GM18508 (cell line): ENCODE measurements around the gene ALOXE3.
"Not testable (repeated sequence)": the region's sequence is repeated elsewhere in the genome, so short reads cannot be mapped to it uniquely, and the experiment has no call there.

ENCODE experiments used
- ATAC-seq: cut with Tn5 transposase; IDR thresholded peaks from one replicate; pipeline ENCODE4 v1.9.1; 2021; ENCODE audit warnings: moderate number of reproducible peaks; ENCODE audit not compliant: insufficient read depth, unreplicated experiment

Gene ALOXE3

GRCh38 chr17:8103549-8103948, 14.8 kb downstream of the ALOXE3 start:
- no peak for ATAC-seq

GRCh38 chr17:8101721-8102120, 16.6 kb downstream of the ALOXE3 start:
- ATAC-seq, result no peak

- no peak for ATAC-seq
Observed at GRCh38 chr17:8100763-8101162, 17.6 kb downstream of the ALOXE3 start.

- no peak for ATAC-seq
Observed at GRCh38 chr17:8100111-8100510, 18.2 kb downstream of the ALOXE3 start.

GRCh38 chr17:8096541-8096940, 21.8 kb downstream of the ALOXE3 start:
- no peak for ATAC-seq

- no peak for ATAC-seq
Observed at GRCh38 chr17:8095361-8095760, 23.0 kb downstream of the ALOXE3 start.

GRCh38 chr17:8091033-8091687, 27.2 kb downstream of the ALOXE3 start:
- ATAC-seq, result no peak

GRCh38 chr17:8089728-8090127, 28.6 kb downstream of the ALOXE3 start:
- no peak for ATAC-seq

GRCh38 chr17:8087952-8088230, 30.4 kb downstream of the ALOXE3 start:
- no peak for ATAC-seq

GRCh38 chr17:8087075-8087951, 31.0 kb downstream of the ALOXE3 start, which contains the start of gene ALOX12B:
ALOX12B (minus strand) TSS chr17:8087716; CDS start chr17:8087442, 274 bp downstream.
- ATAC-seq, result no peak

- ATAC-seq, result no peak
Observed at GRCh38 chr17:8084250-8084649, 34.1 kb downstream of the ALOXE3 start.

GRCh38 chr17:8082292-8082691, 36.0 kb downstream of the ALOXE3 start:
- ATAC-seq, result no peak

GRCh38 chr17:8081876-8082275, 36.4 kb downstream of the ALOXE3 start:
- ATAC-seq, result no peak

- ATAC-seq, result no peak
Observed at GRCh38 chr17:8080799-8081219, 37.5 kb downstream of the ALOXE3 start.

- no peak for ATAC-seq
Observed at GRCh38 chr17:8080208-8080798, 38.0 kb downstream of the ALOXE3 start.

- no peak for ATAC-seq
Observed at GRCh38 chr17:8079291-8080207, 38.8 kb downstream of the ALOXE3 start.

- ATAC-seq, result not testable (repeated sequence)
Observed at GRCh38 chr17:8077939-8078338, 40.4 kb downstream of the ALOXE3 start.

GRCh38 chr17:8076502-8077266, 41.6 kb downstream of the ALOXE3 start:
- ATAC-seq, result no peak

- ATAC-seq, result no peak
Observed at GRCh38 chr17:8075574-8076342, 42.6 kb downstream of the ALOXE3 start.
